Activated gamma-delta T cell treated with anti-CD3 and anti-CD28 coated beads, Interleukin-2, amount 50 U/mL, for 16 hours (primary cell): ENCODE data around the gene ZNRF4.
"Not testable (repeated sequence)": the region's sequence is repeated elsewhere in the genome, so short reads cannot be mapped to it uniquely, and the experiment has no call there.

Experiments used
- DNase-seq: peaks from one replicate; pipeline ENCODE4 v3.0.0-alpha.2; 2020; ENCODE audit warnings: low read depth

The ZNRF4 gene

DNA sequence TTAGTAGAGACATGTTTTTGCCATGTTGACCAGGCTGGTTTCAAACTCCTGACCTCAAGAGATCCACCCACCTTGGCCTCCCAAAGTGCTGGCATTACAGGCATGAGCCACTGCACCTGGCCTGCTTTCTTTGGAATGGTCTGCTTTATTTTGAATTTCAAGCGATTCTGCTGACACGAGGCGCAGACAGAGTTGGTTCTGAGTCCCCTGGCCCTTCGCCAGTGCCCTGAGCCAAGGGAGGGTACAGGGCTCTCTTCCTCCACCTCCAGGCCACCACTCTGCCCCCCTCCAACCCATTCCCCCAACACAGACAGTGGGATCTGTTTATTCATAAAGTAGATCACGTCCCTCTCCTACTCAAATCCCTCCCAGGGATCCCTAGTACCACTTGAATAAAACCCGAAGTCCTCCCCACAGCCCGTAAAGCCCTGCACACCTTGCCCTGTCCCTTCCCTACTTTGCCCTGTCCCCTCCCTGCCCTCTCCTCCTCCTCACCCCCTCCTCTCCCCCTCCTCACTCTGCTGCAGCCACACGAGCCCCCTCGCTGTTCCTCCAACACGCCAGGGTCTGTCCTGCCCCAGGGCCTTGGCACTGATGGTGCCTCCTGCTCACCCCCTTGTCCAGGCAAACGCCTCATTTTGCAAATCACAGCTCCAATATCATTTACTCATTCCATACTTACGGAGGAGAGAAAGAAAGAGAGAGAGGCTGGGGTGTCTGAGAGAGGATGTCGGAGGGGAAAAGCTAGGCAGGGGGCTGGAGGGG is 22.4 kb downstream of the ZNRF4 start:
- no peak for DNase-seq

DNA sequence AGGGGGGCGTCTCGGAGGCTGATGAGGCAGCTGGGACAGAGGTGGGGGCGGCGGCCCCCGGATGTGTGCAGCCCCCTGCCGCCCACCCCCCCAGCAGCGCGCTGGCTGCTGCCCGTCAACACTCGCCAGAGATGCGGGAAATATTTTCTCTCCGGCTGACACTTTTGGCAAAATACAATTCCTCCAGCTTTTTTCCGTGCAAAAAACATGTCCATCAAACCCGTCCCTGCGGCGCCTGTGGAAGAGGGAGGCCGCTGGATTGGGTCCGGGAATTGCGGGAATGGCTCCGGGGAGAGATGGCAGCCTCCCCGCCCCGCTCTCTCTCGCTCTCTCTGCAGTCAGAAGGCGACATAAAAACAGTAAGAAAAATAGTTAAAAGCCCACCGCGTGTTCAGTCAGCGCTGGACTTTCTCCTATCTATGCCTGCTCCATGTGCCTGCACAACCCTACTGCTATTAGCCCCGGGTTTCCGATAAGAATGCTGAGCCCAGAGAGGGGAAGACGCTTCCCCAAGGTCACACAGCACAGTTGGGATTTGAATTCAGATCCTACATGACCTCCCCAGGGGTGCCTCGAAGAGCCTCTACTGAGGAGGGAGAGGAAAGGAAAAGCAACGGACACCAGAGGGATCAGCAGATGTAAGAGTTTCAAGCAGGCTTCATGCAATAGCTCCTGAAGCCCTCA is 23.2 kb downstream of the ZNRF4 start:
- no peak for DNase-seq

DNA sequence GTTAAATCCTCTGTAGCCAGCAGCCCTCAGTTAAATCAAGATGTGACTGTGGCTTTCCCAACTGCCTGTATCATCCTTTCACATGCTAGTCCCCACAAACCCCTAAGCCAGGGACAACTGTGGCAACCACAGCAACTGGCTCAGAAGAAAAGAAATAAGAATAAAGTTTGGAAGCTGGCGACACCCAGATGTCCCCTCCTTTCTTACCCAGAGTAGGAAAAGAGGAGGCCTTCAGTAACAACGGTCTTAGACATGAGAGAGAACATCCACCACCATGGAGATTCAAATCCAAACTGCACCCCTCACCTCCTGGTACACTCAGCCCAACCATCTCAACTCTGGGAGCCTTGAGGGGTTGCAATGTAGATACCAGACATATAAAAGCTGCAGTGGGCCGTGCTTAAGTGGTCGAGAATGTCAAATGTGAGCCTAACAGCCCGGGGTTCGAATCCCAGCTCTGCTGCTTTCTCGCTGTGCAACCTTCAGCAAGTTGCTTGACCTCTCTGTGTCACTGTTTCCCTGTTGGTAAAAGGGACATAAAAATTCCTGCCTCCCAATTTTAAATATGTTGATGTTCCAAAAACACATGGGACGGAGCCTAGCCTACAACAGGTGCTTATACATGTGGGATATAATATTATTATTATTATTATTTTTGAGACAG is 23.8 kb downstream of the ZNRF4 start:
- DNase-seq, result no peak

DNA sequence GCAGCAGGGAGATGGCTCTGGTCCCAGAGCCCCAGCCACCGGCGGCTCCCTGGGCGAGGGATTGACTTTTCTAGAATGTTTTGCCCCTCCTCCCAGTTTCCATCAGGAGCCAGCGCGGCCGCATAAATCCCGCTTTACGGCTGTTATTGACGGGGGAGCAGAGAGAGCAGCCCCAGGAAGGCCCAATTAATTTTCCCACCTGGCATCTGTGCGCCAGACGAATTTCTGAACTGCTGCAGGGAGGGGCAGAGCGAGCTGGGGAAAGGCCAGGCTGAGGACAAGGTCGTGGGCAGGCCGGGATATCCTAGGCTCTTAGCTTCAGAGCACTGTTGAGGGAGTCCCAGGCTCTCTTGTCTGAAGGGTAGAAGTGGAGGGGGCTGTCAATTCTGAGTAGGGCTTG is 24.7 kb downstream of the ZNRF4 start:
- DNase-seq, result no peak

DNA sequence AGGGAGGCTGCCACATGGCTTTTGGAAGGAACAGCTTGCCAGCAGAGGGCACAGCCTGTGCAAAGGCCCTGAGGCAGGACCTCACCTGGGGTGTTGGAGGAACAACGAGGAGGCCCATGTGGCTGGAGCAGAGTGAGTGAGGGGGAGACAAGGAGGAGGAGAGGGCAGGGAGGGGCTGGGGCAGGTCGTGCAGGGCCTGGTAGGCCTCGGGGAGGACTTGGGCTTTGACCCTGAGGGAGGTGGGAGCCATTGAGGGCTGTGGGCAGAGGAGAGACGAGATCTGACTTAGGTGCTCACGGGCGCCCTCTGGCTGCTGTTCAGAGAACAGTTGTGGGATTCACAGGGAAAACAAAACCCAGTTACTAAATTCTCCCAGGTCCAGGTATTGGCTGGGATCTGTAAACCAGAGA is 25.2 kb downstream of the ZNRF4 start:
- DNase-seq, result no peak

- DNase-seq, result no peak
Measured at GRCh38 chr19:5481957-5482356, 26.7 kb downstream of the ZNRF4 start.

GRCh38 chr19:5484398-5485285 is 29.4 kb downstream of the ZNRF4 start:
- DNase-seq, result no peak

GRCh38 chr19:5485286-5485636 is 30.0 kb downstream of the ZNRF4 start:
- no peak for DNase-seq

DNA sequence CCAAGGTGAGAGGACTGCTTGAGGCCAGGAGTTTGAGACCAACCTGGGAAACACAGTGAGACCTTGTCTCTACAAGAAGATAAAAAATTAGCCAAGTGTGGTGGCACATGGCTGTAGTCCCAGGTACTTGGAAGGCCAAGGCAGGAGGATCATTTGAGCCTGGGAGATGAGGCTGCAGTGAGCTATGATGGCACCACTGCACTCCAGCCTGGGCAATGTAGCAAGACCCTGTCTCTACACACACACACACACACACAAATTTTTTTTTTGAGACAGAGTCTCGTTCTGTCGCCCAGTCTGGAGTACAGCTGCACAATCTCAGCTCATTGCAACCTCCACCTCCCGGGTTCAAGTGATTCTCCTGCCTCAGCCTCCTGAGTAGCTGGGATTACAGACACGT is 30.4 kb downstream of the ZNRF4 start:
- DNase-seq, result not testable (repeated sequence)

DNA sequence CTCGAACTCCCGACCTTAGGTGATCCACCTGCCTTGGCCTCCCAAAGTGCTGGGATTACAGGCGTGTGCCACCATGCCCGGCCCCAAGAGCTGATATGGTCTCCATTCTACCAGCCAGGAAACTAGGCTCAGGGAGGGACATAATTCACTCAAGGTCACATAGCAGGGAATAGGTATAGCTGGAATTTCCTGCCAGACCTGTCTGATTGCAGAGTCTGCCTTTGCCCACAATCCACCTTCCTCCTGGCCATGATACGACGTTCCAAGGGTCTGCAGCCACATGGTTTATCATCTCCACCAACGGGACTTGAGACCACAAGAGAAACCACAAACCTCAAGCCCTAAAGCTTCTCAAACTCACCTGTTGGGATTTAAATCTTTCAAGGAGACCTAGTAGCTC is 32.0 kb downstream of the ZNRF4 start:
- no peak for DNase-seq

- DNase-seq, result no peak
Measured at GRCh38 chr19:5489551-5489950, 34.3 kb downstream of the ZNRF4 start.

- DNase-seq, result no peak
Measured at GRCh38 chr19:5491565-5491964, 36.3 kb downstream of the ZNRF4 start.

DNA sequence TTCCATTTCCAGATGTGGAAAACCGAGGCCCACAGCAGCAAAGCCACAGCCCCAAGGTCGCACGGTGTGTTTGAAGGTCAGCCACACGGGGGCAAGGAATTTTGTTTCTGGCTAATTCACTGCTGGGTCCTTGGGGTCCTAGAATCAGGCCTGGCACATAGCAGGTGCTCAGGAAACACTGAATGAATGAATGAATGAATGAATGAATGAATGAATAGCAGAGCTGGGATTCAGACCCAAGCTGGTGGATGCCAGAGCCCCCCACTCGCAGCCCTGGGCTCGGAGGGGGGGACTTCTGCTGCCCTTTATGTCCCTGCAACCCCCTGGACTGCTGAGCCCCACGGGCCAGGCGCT is 37.0 kb downstream of the ZNRF4 start:
- DNase-seq, result no peak

DNA sequence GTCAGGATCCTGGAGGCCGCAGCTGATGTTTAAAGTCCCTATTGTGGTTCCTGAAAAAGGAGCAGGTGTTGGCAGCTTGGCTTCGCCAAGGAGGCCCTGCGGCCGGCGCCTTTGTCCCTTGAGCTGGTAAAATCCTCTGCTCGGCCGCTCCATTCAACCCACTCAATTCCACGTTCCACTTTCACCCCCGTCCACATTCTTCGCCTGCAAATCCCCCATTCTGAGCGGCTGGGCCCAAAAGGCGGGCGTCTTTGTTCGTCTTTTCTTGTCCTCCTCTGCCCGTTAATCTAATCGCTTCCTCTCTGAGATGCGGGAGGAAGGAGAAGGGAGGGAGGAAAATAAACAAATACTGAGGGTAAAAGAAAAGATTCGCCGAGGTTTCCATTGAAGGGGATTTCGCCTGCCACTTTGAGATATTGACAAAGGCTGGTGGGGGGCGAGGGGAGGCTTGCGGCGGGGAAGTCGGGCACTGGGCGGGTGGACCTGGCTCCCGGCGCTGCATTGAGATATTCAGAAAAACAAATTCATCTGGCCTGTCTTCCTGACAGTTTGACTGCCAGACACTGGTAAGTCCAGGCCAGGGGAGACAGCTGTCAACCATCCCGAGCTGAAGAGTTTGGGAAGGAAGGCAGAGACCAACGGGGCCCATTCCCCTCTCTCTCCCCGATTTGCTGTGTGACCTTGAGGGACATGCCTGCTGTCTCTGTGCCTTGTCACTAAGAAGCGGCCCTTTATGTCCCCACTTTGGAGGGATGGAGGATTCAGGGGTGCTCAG is 37.6 kb downstream of the ZNRF4 start:
- DNase-seq, result no peak

DNA sequence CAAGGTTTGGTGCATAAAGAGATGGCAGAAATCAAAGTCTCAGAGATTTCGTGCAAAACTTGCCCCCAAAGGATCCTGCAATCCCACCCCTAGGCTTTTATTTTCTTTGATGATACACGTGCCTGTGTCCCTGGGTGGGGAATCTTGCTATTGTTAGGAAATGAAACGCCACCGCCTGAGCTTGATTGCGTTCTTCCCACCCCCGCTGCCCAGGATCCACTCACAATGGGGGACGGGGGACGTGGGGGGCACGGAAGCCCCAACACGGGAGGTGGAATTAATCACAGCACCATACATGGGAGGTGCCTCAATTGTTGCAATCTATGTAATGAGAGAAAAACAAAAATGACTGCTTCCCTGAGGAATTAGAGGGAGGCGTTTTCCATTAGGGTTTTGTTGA is 39.6 kb downstream of the ZNRF4 start:
- no peak for DNase-seq

DNA sequence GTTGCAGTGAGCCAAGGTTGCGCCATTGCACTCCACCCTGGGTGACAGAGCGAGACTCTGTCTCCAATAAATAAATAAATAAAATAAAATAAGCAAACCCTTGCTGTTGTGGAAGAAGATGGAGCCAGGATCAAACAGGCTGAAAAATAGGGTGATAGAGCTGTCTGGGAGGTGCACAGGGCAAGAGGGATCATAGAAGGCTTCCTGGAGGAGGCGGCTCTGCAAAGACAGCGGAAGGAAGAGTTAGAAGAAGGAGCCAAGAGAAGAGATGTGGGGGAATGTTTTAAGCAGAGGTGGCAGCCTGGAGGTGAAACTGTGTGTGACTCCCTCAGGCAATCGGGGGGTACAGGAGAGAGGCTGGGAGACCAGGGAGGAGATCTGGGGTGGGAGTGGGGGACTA is 40.6 kb downstream of the ZNRF4 start:
- no peak for DNase-seq

DNA sequence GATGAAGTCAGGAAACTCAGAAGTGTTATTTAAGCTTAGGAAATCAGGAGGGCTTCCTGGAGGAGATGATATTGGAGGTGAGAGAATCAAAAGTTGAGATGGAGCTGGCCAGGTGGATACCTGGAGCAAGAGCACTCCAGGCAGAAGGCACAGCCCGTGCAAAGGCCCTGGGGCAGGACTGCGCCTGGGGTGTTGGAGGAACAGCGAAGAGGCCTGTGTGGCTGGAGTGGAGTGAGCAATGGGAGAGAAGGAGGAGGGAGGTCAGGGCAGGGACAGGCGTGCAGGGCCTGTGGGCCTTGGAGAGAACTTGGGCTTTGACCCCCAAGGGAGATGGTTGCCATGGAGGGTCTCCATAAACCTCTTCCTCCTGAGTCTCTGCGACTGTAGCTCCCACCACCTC is 42.1 kb downstream of the ZNRF4 start:
- no peak for DNase-seq

DNA sequence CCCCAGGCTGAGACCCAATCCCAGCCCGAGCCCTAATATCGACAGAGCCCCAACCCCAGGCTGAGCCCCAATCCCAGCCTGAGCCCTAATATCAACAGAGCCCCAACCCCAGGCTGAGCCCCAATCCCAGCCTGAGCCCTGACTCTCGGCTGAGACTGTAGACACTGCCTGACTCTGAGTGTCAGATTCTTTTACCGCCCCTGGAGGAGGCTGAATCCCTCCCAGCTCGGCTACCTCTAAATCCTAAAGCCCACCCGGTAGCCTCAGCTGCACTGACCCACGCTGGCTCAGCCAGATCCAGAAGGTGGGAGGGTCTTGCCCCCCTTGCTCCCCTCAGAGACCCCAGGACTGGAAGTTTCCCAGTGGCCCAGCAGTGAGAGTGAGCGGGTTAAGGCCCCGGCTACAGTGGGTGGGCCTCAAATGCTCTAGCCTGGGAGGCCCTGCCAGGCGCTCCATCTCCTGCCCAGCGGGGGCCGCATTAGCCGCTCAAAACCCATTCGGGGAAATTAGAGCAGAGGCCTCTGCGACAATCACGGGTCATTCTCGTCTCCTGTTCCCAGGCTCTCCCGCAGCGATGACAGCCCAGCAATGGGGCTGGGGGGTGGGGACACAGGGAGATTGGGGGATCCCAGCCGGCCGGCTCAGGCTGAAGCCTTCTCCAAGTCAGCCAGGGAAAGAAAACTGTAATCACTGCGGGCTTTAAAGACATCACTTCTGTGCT is 43.8 kb downstream of the ZNRF4 start:
- no peak for DNase-seq

DNA sequence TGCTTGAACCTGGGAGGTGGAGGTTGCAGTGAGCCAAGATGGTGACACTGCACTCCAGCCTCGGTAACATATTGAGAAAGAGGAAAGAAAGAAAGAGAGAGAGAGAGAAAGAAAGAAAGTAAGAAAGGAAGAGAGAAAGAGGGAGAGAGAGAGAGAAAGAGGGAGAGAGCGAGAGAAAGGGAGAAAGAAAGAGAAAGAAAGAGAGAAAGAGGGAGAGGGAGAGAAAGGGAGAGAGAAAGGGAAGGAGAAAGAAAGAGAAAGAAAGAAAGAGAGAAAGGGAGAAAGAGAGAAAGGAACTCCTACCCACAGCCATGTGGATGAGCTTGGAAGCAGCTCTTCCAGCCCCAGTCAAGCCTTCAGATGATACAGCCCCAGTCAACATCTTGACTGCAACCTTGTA is 46.7 kb downstream of the ZNRF4 start:
- no peak for DNase-seq

DNA sequence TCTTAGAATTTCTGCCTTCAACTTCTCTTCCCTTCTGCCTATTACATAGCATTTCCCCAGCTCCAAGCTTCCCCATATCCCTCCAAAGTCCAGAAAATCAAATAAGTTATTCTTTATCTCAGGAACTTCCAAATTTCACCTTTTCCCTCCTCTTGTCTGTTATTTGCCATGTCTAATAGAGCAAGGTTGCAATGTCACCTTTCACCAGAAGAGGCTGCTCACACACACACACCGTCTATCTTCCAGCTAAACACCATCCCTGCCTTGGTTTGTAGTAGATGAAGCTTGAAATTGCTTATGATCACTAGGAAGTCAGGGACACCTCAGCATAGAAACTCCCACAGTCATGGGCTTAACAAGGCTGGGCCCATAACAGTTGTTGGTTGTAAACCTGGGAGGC is 48.4 kb downstream of the ZNRF4 start:
- no peak for DNase-seq

- no peak for DNase-seq
Measured at GRCh38 chr19:5504114-5504513, 48.9 kb downstream of the ZNRF4 start.
